ENCODE measurements around the gene NELFA.

The NELFA gene

DNA sequence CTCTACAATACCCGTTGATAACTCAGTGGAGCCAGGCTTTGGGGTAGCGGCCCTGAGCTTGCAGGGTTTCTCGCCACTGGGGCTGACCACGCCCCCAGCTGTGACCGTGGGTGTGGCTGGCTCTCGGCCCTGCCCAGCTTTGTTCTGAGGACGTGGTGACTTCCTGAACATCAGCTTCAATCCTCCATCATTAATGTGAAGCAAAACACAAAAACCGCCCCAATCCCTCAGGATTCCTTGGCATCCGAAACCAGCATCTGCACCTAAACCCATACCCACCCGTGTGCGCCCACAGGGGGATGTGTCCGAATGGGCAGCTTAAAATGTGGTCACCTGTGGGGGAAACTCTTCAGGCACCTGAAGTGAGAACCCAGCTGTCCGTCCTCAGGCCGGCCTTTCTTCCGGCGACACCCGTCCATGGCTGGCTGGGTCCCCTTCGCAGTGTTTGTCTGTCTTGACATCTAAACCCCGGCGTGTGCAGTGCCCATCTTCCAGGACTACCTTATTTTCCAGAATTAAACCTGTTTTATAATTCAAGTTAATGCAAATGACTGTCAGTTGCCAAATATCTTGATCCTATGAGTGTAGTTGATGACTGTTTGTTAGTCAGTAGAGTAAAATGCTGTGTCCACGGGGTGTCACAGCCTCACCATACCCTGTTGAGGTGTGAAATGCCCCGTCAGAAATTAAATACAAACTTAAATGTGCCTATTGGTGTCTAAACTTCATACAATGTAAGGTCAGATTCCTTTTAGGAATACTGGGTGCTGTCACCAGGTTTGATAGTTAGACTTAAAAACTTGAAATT lies 27.3 kb downstream of the NELFA start:
- DNase-seq = no peak

DNA sequence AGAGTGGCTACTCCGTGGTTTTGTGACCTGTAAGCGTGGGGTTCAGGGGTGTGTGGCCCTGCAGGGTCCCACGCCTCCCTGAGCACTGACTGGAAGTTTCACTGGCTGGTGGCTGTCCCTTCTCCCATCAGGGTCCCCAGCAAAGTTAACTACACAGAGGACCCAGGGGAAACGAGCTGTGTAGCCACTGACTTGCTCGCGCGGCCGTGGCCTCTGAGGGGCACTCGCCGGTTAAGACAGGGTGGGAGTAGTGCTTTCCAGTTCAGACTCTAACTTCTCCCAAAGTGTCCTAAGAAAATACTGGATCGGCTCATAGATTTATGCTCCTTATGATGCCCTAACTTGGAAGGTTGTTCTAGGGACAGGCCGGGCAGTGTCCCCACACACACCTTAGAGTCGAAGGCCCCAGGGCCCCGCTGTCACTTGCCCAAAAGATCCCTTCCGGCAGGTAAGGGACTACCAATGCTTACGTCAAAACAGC lies 28.2 kb downstream of the NELFA start:
- no peak for DNase-seq

DNA sequence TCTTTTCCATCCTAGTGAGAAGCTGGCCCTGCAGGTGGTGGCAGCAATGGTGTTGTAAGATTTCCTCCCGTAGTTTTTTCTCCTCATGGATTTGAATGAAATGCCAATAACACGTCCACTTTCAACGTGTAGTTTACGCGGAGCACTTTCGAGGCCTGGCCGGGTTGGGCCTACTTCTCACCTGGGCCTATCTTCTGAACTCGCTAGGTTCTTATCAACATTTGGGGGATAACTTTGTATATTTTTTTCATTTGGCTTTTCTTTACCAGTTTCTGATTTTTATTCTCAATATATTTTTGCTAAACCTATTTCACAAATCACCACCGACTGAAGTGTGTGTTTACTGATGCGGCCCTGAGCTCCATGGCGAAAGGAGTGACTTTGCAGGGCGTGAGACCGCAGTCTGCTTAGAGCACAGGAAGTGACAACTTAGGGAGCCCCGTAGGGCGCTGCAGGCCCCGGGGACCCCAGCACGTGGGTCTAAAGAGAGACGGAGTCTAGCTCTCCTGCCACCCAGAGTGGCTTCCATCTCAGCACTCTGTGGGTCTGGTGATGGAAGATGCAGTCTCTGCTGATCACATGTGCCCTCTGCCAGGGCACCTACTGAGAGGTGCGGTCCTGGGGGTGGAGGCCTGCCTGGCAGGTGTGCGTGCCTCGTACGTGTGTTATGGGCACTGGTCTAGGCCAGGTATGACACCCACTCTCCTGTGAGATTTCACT lies 29.1 kb downstream of the NELFA start:
- no peak for DNase-seq

DNA sequence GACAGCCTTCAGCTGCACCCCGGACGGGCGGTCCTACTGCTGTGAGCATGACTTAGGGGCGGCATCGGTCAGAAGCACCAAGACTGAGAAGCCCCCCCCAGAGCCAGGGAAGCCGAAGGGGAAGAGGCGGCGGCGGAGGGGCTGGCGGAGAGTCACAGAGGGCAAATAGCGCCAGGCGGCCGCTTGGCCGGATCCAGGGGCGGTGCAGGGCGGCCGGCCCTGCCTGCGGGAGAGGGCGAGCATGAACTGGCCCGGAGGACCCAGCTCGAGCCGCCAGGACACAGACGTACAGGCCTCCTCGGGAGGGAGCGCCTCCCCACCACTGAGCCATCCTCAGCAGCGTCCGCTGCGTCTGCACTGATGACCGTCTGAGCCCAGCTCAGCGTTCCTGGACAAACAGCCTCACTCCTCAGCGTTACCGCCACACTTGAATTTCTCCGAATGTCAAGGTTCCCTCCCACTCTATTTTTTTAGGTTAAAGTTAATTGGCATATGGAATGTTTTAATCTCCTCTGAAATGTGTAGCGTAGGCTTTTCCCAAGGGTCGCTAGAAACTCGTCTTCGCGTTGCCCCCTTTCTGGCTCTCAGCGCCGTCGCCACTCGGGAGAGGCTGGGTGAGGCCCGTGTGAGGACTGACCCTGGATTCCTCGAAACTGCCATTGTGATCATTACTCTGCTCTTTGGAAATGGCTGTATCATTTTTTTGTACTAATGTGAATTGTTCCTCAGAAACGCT lies 29.9 kb downstream of the NELFA start:
- no peak for DNase-seq

DNA sequence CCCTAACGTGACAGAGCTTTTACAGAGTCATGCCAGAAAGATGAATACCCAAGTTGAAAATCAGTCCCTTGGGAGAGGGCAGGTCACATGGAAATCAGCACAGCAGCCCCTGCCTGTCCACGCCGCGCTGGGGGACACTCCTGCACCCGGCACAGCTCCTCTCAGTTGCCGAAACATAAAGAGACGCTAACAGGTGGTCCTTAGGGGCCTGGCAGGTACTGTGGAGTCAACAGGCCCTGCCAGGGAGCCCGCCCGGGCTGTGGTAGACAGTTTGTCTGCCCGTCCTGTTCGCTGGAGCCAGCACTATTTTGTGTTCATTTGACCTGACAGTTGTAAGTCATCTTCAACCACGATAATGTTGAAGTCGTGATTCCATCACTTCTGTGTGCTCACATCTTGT lies 30.5 kb downstream of the NELFA start:
- no peak for DNase-seq

GRCh38 chr4:1976416-1977352 lies 32.1 kb downstream of the NELFA start:
- DNase-seq = peak; percentile 60

DNA sequence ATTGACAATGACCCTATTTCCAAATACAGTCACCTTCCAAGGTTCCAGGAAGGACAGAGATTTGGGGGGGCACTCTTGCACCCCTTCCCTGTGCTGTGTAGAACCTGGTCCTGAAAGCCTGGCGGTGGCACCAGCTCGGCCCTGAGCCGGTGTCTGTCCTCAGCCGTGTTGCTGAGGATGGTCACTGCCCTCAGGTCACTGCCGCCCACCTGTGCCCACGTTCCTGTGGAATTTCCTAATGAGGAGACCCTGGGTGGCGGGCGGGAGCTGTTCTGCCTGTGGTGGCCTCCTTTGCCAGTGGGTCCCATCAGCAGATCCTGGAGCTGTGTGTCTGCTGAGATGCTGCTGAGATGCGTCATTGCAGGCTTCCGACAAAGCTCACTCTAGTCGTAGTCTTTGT lies 32.9 kb downstream of the NELFA start:
- no peak for DNase-seq

- no peak for DNase-seq
Observed at GRCh38 chr4:1975391-1975801, 33.4 kb downstream of the NELFA start.

- DNase-seq = no peak
Observed at GRCh38 chr4:1974840-1975239, 33.9 kb downstream of the NELFA start.

DNA sequence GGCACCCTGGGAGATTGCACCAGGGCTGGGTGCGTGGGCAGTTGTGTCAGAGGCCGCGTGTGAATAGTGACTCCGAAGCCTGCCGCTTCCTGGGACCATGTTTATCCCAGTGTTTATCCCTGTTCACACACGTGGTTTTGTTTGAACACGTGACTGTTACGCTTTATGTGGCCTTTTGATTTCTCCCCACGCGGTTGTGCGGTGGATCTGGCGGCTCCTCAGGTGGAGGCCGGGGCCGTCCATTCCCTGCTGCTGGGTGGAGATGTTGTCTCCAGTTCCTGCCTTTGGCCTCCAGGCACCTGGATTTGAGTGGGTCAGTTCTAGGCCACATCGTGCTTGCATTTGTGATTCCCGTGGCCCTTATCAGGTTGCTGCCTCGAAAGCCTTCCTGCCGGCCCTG lies 35.1 kb downstream of the NELFA start:
- no peak for DNase-seq

GRCh38 chr4:1973218-1973617 lies 35.6 kb downstream of the NELFA start:
- no peak for DNase-seq

GRCh38 chr4:1972414-1972813 lies 36.4 kb downstream of the NELFA start:
- no peak for DNase-seq

DNA sequence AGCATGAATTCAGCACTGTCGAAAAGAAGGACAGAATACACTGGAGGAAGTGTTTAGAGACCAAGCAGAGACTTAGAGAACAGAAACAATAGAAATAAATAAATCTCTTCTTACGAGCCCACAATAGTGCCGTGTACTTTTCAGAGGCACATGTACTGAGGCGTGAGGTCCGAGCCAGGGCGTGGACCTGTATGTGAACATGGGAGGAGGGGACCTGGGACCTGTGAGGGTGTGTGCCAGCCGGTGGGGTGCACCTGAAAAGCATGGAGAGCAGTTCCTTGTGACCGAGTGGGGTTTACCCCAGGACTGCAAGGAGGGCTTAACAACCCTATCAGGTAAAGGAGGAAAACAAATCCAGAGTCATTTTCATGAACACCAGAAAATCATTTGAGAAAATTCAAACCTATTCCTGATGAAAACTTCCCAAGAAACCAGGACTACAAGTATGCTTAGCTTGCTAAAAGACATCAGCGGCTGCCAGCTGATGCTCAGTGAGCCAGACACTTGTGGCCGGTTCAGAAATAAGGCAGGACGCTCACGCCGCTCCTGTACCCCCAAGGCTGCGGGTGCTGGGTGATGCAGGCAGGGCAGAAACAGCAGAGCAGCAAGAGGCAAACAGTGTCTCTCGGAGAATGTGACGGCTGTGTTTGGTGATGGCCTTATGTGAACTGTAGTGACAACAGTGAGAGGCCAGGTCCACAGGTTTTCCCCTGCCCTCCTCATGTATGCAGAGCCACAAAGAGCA lies 37.1 kb downstream of the NELFA start:
- no peak for DNase-seq

GRCh38 chr4:1970926-1971325 lies 37.8 kb downstream of the NELFA start:
- no peak for DNase-seq

GRCh38 chr4:1969928-1970723 lies 38.6 kb downstream of the NELFA start:
- DNase-seq = no peak

DNA sequence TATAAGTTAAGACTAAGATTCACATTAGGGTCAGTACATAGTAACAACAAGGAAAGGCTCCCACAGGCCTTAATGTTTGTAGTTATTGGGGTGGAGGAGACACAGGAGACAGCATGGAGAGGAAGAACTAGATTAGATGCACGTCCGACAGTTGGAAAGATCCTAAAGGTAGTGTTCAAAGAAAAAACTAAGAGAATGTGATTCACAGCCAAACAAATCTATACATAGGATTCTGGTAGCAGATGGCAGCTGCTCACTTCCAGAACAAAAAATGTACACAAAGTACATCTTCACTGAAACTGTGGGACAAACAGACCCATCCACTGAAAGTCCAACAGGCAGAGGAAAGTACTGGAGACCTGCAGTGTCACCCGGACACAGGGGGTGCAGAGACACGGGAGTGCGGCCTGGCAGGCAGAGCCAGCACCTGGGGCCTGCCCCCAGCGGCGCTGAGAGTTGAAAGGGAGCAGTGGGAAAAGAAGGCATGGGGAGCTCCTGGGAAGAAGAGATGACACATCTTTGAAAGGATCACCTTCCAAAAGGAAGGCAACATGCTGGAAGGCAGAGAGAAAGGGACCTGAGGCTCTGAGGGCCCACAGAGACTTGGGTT lies 40.0 kb downstream of the NELFA start:
- DNase-seq = no peak

- no peak for DNase-seq
Observed at GRCh38 chr4:1967512-1968149, 41.1 kb downstream of the NELFA start.

DNA sequence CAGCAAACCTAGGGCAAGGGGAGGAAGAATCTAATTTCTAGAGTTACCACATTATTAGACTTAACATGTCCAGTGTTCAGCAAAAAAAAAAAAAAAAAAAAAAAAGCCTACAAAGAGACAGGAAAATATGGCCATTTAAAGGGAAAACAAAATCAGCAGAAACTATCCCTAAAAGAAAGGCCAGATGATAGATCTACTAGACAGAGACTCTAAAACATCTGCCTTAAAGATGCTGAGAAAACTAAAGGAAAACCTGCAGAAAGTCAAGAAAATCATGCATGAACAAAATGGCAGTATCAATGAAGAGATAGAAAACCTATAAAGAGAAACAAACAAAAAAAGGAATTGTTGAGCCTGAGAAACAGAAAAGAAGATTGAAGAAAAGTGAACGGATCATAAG lies 43.8 kb downstream of the NELFA start:
- no peak for DNase-seq

DNA sequence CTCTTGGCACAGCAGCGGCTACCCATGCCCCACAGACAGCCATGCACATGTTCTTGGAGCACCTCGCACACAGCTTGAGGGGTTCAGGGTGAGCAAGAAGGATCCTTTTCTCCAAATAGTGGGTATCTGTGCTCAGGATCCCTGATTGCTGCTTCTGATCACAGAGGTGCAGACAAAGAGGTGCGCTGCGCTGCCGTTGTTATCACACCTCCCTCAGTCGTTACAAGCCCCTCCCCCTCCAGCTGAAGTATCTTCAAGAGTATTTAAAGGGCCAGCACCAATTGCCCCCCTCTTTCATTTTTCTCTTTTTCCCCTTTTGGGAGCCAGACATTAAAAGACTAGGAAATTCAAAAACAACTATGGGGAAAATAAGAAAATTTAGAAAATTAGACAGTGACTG lies 44.3 kb downstream of the NELFA start:
- no peak for DNase-seq

DNA sequence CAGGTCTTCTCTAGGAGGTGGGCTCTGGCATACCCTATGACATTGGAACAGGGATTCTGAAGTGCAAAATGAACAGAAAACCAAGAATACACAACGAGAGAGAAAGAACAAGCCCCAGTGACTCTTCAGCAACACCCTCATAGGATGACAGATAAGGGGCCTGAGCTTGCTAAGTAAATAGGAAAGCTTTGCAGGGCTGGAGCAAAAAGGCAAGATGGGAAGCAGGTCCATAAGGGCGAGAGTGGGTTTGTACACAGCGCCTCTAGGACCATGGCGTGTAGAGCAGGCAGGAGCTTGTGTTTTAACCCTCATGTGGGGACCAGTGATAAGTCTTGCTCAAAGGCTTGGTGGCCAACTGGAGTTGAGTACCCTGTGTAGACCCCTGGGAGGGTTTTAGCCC lies 45.8 kb downstream of the NELFA start:
- no peak for DNase-seq
